WTC11 (cell line): ENCODE measurements around the gene DDB1. TPM values are rescaled to one million over a fixed set of nuclear protein-coding genes. Genes with fewer than 3 reads are reported as not detected.

Experiments
- ATAC-seq: fragments of 200-7000 bp; cut with Tn5 transposase; 2 replicates; pipeline ENCODE4 v1.10.0; 2021; ENCODE audit warnings: mild to moderate bottlenecking, moderate library complexity
- CTCF ChIA-PET: fragments of 300-600 bp; sonication (Branson Sonifier 250); formaldehyde crosslinking; loops from one replicate; lab custom pipeline; 2021; ENCODE audit warnings: antibody characterized with exemption; lab: Charles Lee
- POLR2A ChIA-PET: fragments of 350-600 bp; sonication (Branson Sonifier 250); formaldehyde crosslinking; loops from one replicate; lab custom pipeline; 2021; ENCODE audit warnings: antibody characterized with exemption; lab: Charles Lee
- DNase-seq: peaks from one replicate; pipeline ENCODE4 v3.0.0; 2021; ENCODE audit warnings: low spot score
- H3K27ac Mint-ChIP-seq: 2 replicates; pipeline ENCODE4 v1.8.0; 2021; ENCODE audit warnings: mixed read lengths
- H3K27me3 Mint-ChIP-seq: 2 replicates; pipeline ENCODE4 v1.8.0; 2021; ENCODE audit warnings: low read depth, mild to moderate bottlenecking, moderate library complexity, mixed read lengths
- H3K36me3 Mint-ChIP-seq: 2 replicates; pipeline ENCODE4 v1.8.0; 2021; ENCODE audit warnings: mixed read lengths
- H3K4me1 Mint-ChIP-seq: 2 replicates; pipeline ENCODE4 v1.8.0; 2022; ENCODE audit warnings: mixed read lengths
- H3K4me3 Mint-ChIP-seq: 2 replicates; pipeline ENCODE4 v1.8.0; 2021; ENCODE audit warnings: mild to moderate bottlenecking, moderate library complexity, mixed read lengths
- H3K9me3 Mint-ChIP-seq: 2 replicates; pipeline ENCODE4 v1.8.0; 2021; ENCODE audit warnings: mixed read lengths
- CREB1 ChIP-seq: sonication (generic); formaldehyde crosslinking; IDR thresholded peaks from 2 replicates; pipeline ENCODE4 v1.8.0; 2023; ENCODE audit warnings: mild to moderate bottlenecking, missing genetic modification reagents
- FOXJ3 ChIP-seq: sonication (generic); formaldehyde crosslinking; IDR thresholded peaks from 2 replicates; pipeline ENCODE4 v1.9.0; 2021; ENCODE audit warnings: missing genetic modification reagents, mild to moderate bottlenecking, borderline replicate concordance
- GTF2I ChIP-seq: fragments of 250-450 bp; sonication (Bioruptor Pico); conservative IDR thresholded peaks from 2 replicates; pipeline ENCODE4 v1.4.0; 2021; ENCODE audit warnings: mild to moderate bottlenecking
- MYBL2 ChIP-seq: sonication (generic); formaldehyde crosslinking; IDR thresholded peaks from 2 replicates; pipeline ENCODE4 v1.8.1; 2023; ENCODE audit warnings: mild to moderate bottlenecking, moderate library complexity, missing genetic modification reagents
- NR3C1 ChIP-seq: sonication (generic); formaldehyde crosslinking; conservative IDR thresholded peaks from 2 replicates; pipeline ENCODE4 v1.8.1; 2023; ENCODE audit warnings: low read depth, mild to moderate bottlenecking, missing genetic modification reagents
- OVOL2 ChIP-seq: fragments of 250-450 bp; sonication (Bioruptor Pico); IDR thresholded peaks from 2 replicates; pipeline ENCODE4 v1.9.0; 2021; ENCODE audit warnings: mild to moderate bottlenecking, borderline replicate concordance
- TCF7 ChIP-seq: sonication (generic); formaldehyde crosslinking; IDR thresholded peaks from 2 replicates; pipeline ENCODE4 v1.8.0; 2022; ENCODE audit warnings: mild to moderate bottlenecking, low read depth, missing genetic modification reagents, moderate library complexity
- ZNF138 ChIP-seq: sonication (generic); formaldehyde crosslinking; conservative IDR thresholded peaks from 2 replicates; pipeline ENCODE4 v1.8.1; 2022; ENCODE audit warnings: mild to moderate bottlenecking, moderate library complexity, missing genetic modification reagents
- total RNA-seq: library from RNA; stranded (reverse); gene quantifications from 3 replicates; pipeline ENCODE4 v1.2.3, GENCODE V29; 2021
- TF ChIP-seq, protein P1 (sequence below): fragments of 250-450 bp; sonication (Bioruptor Pico); IDR thresholded peaks from 2 replicates; pipeline ENCODE4 v1.9.0; 2021; ENCODE audit warnings: mild to moderate bottlenecking
- TF ChIP-seq, protein P2 (sequence below): fragments of 250-450 bp; sonication (Bioruptor Pico); conservative IDR thresholded peaks from 2 replicates; pipeline ENCODE4 v1.9.0; 2021; ENCODE audit warnings: mild to moderate bottlenecking
- TF ChIP-seq, protein P3 (sequence below): sonication (generic); formaldehyde crosslinking; IDR thresholded peaks from 2 replicates; pipeline ENCODE4 v1.8.1; 2023; ENCODE audit warnings: mild to moderate bottlenecking, moderate library complexity, missing genetic modification reagents
- TF ChIP-seq, protein P4 (sequence below): fragments of 200-600 bp; IDR thresholded peaks from 2 replicates; pipeline ENCODE4 v1.8.0; 2022; ENCODE audit warnings: antibody characterized with exemption
- TF ChIP-seq, protein P5 (sequence below): sonication (generic); formaldehyde crosslinking; IDR thresholded peaks from 2 replicates; pipeline ENCODE4 v1.8.1; 2022; ENCODE audit warnings: mild to moderate bottlenecking, moderate library complexity, missing genetic modification reagents
- TF ChIP-seq, protein P6 (sequence below): sonication (generic); formaldehyde crosslinking; IDR thresholded peaks from 2 replicates; pipeline ENCODE4 v1.8.1; 2023; ENCODE audit warnings: mild to moderate bottlenecking, missing genetic modification reagents, moderate library complexity
- TF ChIP-seq, protein P7 (sequence below): sonication (generic); formaldehyde crosslinking; IDR thresholded peaks from 2 replicates; pipeline ENCODE4 v1.8.0; 2022; ENCODE audit warnings: mild to moderate bottlenecking, missing genetic modification reagents

DDB1 gene
- total RNA-seq, 1 experiment from 2014 or later = 316 TPM

DNA sequence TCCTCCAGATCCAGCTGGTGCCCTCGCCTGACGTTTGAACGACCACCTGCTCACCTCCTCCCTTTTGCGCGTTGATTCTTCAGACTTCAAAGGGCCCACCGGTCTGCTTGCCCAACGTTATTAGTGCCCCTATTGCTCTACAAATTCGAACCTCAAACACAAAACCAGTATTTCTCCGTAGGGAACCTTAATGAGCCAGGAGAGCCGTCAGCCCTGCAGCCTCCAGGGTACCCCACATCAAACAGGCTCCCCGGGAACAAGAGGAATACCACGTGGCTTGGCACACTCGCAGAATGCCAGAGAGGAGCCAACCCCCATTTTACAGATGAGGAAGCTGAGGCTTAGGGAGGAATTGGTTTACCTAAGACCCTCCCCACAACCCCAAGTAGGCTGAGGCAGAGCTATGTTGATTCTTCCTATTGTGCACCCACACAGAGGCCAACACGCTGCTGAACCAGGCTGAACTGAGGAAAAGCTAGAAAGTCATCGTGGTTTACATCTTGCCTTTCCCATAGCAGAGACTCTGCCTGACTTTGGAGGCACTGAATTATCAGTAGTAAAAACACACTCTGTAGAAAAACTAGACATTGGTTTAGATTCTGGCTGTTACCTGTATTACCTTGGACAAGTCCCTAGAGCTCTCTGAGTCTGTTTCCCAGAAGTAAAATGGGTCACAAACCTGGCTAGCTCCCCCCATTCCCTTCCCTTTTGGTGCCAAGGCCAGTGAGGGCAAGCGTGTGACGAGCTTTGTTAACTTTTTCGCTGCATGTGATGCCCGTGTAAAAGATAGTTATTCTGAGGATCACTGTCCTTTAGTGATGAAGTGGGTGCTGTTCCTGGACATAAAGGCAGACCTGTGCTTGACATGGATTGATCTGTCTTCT, 887 bp upstream of the DDB1 start:
- POLR2A ChIA-PET = interaction anchor here (0.9 to 2.2 kb wide), 4 partner anchors 28 to 58 kb away, joined by 3 to 15 read pairs (median 5); partner anchors contain the start of genes CYB561A3, TMEM138, TMEM216 and VWCE
- CTCF ChIA-PET = interaction anchor here (0.7 to 8.1 kb wide), 10 partner anchors 28 to 112 kb away, joined by 3 to 346 read pairs (median 4); partner anchors contain the start of genes CPSF7, CYB561A3, SDHAF2 and TMEM138
- DNase-seq (no peak), ATAC-seq (no peak)
- Mint-ChIP-seq H3K4me1 (peaks cover 48% of the 10 kb centered on the region), H3K4me3 (peak overlapping the region; percentile 98), H3K9me3 (no peaks in the 10 kb centered on the region), H3K36me3 (peaks cover 20% of the 10 kb centered on the region)
- TF ChIP-seq, protein P1, sequence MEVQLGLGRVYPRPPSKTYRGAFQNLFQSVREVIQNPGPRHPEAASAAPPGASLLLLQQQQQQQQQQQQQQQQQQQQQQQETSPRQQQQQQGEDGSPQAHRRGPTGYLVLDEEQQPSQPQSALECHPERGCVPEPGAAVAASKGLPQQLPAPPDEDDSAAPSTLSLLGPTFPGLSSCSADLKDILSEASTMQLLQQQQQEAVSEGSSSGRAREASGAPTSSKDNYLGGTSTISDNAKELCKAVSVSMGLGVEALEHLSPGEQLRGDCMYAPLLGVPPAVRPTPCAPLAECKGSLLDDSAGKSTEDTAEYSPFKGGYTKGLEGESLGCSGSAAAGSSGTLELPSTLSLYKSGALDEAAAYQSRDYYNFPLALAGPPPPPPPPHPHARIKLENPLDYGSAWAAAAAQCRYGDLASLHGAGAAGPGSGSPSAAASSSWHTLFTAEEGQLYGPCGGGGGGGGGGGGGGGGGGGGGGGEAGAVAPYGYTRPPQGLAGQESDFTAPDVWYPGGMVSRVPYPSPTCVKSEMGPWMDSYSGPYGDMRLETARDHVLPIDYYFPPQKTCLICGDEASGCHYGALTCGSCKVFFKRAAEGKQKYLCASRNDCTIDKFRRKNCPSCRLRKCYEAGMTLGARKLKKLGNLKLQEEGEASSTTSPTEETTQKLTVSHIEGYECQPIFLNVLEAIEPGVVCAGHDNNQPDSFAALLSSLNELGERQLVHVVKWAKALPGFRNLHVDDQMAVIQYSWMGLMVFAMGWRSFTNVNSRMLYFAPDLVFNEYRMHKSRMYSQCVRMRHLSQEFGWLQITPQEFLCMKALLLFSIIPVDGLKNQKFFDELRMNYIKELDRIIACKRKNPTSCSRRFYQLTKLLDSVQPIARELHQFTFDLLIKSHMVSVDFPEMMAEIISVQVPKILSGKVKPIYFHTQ (CRISPR knock-in tag) = no peak
- TF ChIP-seq, protein P2, sequence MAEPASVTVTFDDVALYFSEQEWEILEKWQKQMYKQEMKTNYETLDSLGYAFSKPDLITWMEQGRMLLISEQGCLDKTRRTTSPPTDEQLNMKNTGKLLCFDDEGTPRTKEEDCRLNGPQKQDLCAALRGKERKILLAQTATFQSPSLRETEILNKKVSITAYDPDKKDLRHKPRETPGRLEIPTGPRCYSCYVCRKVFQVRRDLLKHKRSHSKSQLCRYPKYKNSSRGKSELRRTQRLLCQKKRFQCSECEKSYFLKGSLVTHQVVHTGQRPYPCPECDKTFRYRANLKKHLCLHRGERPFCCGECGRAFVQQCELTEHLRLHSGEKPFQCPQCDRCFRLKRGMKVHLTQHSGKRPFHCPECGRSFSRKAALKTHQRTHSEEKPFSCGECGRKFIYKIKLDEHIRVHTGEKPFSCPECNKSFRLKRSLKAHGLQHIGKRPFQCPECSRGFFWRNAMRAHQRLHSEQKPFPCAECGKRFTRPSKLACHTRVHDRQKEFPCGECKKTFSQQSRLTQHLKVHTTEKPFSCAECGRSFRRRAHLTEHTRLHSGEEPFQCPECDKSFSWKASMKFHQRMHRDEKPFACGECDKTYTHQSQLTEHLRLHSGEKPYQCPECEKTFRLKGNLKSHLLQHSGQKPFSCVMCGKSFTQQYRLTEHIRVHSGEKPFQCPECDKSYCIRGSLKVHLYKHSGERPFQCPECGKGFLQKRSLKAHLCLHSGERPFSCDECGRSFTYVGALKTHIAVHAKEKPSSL (CRISPR knock-in tag) = no peak
- TF ChIP-seq CREB1 (CRISPR knock-in tag) (no peak), GTF2I (peak; percentile 70), FOXJ3 (CRISPR knock-in tag) (no peak), MYBL2 (CRISPR knock-in tag) (no peak), NR3C1 (no peak)
- TF ChIP-seq, protein P3, sequence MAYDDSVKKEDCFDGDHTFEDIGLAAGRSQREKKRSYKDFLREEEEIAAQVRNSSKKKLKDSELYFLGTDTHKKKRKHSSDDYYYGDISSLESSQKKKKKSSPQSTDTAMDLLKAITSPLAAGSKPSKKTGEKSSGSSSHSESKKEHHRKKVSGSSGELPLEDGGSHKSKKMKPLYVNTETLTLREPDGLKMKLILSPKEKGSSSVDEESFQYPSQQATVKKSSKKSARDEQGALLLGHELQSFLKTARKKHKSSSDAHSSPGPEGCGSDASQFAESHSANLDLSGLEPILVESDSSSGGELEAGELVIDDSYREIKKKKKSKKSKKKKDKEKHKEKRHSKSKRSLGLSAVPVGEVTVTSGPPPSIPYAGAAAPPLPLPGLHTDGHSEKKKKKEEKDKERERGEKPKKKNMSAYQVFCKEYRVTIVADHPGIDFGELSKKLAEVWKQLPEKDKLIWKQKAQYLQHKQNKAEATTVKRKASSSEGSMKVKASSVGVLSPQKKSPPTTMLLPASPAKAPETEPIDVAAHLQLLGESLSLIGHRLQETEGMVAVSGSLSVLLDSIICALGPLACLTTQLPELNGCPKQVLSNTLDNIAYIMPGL = 0 out of 2 replicates have a peak, but pooled peaks have one; percentile 10
- TF ChIP-seq, protein P4, sequence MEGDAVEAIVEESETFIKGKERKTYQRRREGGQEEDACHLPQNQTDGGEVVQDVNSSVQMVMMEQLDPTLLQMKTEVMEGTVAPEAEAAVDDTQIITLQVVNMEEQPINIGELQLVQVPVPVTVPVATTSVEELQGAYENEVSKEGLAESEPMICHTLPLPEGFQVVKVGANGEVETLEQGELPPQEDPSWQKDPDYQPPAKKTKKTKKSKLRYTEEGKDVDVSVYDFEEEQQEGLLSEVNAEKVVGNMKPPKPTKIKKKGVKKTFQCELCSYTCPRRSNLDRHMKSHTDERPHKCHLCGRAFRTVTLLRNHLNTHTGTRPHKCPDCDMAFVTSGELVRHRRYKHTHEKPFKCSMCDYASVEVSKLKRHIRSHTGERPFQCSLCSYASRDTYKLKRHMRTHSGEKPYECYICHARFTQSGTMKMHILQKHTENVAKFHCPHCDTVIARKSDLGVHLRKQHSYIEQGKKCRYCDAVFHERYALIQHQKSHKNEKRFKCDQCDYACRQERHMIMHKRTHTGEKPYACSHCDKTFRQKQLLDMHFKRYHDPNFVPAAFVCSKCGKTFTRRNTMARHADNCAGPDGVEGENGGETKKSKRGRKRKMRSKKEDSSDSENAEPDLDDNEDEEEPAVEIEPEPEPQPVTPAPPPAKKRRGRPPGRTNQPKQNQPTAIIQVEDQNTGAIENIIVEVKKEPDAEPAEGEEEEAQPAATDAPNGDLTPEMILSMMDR = no peak
- TF ChIP-seq, protein P5, sequence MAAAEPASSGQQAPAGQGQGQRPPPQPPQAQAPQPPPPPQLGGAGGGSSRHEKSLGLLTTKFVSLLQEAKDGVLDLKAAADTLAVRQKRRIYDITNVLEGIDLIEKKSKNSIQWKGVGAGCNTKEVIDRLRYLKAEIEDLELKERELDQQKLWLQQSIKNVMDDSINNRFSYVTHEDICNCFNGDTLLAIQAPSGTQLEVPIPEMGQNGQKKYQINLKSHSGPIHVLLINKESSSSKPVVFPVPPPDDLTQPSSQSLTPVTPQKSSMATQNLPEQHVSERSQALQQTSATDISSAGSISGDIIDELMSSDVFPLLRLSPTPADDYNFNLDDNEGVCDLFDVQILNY (CRISPR knock-in tag) = 0 out of 2 replicates have a peak, but pooled peaks have one; percentile 29
- TF ChIP-seq, all 79 proteins: peak for 3
- peak overlapping the region; percentile 98 for H3K27ac Mint-ChIP-seq
- H3K27me3 Mint-ChIP-seq = no peaks in the 10 kb centered on the region

DNA sequence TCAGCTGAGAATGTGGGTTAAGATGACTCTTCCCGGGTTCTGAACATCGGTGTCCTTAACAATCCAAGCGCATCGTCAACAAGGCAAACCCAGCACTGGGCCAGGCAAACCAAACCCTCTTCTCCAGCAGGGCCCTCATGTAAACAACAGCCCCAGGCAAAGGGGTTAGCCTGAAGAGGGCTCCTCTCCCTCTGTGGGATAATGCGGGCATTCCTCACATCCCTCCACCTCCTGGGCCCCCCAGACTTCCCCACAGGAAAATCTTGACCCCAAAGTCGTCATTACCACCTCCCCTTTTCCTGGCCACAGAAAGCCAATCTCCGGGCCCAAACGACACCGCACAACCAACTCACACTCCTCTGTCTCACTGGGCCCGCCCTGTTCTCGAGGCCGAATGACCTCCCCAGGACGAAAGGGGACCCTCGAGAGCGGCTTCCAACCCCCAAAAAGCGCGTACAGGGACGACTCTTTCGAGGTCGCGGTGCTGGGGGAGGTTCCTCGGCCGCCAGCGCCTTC, 566 bp downstream of the DDB1 start:
- Mint-ChIP-seq H3K9me3 (no peaks in the 10 kb centered on the region), H3K27ac (peak overlapping the region; percentile 43), H3K4me1 (peaks cover 48% of the 10 kb centered on the region), H3K27me3 (no peaks in the 10 kb centered on the region), H3K4me3 (peak overlapping the region; percentile 98), H3K36me3 (peaks cover 28% of the 10 kb centered on the region)
- ATAC-seq = peak; percentile 3; the same call in 1 of the 2 replicates
- TF ChIP-seq OVOL2 (CRISPR knock-in tag) = no peak
- peak; percentile 25; the same call in 1 of the 2 replicates for TF ChIP-seq TCF7 (CRISPR knock-in tag)
- TF ChIP-seq ZNF138 (CRISPR knock-in tag) = no peak
- TF ChIP-seq, protein P6, sequence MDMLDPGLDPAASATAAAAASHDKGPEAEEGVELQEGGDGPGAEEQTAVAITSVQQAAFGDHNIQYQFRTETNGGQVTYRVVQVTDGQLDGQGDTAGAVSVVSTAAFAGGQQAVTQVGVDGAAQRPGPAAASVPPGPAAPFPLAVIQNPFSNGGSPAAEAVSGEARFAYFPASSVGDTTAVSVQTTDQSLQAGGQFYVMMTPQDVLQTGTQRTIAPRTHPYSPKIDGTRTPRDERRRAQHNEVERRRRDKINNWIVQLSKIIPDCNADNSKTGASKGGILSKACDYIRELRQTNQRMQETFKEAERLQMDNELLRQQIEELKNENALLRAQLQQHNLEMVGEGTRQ (CRISPR knock-in tag) = no peak
- TF ChIP-seq, protein P7, sequence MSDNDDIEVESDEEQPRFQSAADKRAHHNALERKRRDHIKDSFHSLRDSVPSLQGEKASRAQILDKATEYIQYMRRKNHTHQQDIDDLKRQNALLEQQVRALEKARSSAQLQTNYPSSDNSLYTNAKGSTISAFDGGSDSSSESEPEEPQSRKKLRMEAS (CRISPR knock-in tag) = no peak
- no peak for TF ChIP-seq CREB1 (CRISPR knock-in tag)
- TF ChIP-seq GTF2I = no peak
- TF ChIP-seq, protein P4 = no peak
- POLR2A ChIA-PET = no interaction called here
- CTCF ChIA-PET = interaction anchor here (1.3 kb wide), 1 partner anchor 53 kb away, joined by 3 read pairs; no protein-coding TSS in a partner anchor
- no peak for DNase-seq
